GM10266 (cell line): ENCODE results near the gene RRAGA.

Source experiments
- DNase-seq: peaks from one replicate; pipeline ENCODE4 v3.0.0; 2012; ENCODE audit errors: extremely low spot score
- CTCF ChIP-seq: IDR thresholded peaks from 2 replicates; pipeline ENCODE4 v1.5.1; 2012; ENCODE audit warnings: mild to moderate bottlenecking, low read depth; ENCODE audit not compliant: control insufficient read depth, insufficient read depth; ENCODE audit errors: missing control alignments

The RRAGA gene

GRCh38 chr9:19036611-19037010 is 12.6 kb upstream of the RRAGA start:
- DNase-seq = no peak
- no peak for TF ChIP-seq CTCF

GRCh38 chr9:19049917-19050636 is 850 bp downstream of the RRAGA start:
- TF ChIP-seq CTCF = no peak
- DNase-seq = no peak

- TF ChIP-seq CTCF = no peak
- DNase-seq = no peak
These were observed 1.7 kb downstream of the RRAGA start for GRCh38 chr9:19050637-19051591.

- TF ChIP-seq CTCF = no peak
- DNase-seq = no peak
These were observed 7.8 kb downstream of the RRAGA start for GRCh38 chr9:19057033-19057432.

GRCh38 chr9:19074229-19074628 is 25.0 kb downstream of the RRAGA start:
- no peak for DNase-seq
- no peak for TF ChIP-seq CTCF

GRCh38 chr9:19074836-19075235 is 25.6 kb downstream of the RRAGA start:
- TF ChIP-seq CTCF = no peak
- DNase-seq = no peak

GRCh38 chr9:19085295-19085694 is 36.1 kb downstream of the RRAGA start:
- peak; percentile 14 for DNase-seq

More at GRCh38 chr9:19085295-19085694, 36.1 kb downstream of the RRAGA start:
- TF ChIP-seq CTCF = peak; percentile 30
